ENCODE results near the gene WRAP73.

WRAP73 gene, protein sequence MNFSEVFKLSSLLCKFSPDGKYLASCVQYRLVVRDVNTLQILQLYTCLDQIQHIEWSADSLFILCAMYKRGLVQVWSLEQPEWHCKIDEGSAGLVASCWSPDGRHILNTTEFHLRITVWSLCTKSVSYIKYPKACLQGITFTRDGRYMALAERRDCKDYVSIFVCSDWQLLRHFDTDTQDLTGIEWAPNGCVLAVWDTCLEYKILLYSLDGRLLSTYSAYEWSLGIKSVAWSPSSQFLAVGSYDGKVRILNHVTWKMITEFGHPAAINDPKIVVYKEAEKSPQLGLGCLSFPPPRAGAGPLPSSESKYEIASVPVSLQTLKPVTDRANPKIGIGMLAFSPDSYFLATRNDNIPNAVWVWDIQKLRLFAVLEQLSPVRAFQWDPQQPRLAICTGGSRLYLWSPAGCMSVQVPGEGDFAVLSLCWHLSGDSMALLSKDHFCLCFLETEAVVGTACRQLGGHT

DNA sequence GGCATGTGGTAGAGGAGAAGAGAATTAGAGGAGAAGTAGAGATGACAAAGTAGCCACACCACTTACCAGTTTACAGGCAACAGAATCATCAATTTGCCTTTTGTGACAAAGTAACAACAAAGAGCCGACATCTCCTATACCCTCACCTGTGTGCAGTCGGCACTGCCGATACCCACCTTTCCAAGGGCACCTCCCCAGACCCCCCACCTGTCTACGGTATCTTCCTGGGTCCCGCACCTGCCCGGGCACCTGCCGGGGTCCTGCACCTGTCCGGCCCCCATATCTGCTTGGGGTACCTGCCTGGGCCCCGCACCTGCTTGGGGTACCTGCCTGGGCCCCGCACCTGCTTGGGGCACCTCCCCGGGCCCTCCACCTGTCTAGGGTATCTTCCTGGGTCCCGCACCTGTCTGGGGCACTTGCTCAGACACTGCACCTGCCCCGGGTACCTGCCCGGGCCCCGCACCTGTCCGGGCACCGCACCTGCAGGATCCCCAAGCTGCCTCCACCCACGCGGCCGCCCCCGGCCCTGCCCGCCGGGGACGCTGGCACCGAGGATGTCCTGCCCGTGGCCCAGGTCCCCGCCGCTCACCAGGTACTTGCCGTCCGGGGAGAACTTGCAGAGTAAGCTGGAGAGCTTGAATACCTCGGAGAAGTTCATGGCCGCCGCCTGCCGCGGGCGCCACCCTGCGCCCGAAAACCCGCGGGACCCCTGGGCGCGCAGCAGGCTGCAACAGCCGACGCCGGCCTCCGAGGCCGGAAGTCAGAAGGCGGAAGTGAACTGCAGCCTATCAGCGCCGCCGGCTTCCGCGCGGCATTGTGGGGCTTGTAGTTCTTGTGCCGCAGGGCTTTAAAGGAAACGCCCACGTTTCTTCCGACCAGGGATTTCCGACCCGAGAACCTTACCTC lies at the start of gene WRAP73:
WRAP73 (minus strand) TSS at position 762 of the 906 bp plus-strand sequence; CDS start at position 658, 104 bp downstream.
- Histone ChIP-seq H3K36me3 (ENCODE audit: control insufficient read depth in 5 of 5, insufficient read depth in 5 of 5, low read length in 5 of 5) (peaks cover 6 to 29% (median 25%) of the 10 kb centered on the region in 5 donors), H3K9ac (ENCODE audit: low read length in 5 of 5) (peak within 1 kb of the TSS in 4 of 5 donors; percentile 66 to 87 (median 75)), H3K9me3 (ENCODE audit: control insufficient read depth in 5 of 5, low read length in 5 of 5) (no peaks in the 10 kb centered on the region), H3K4me1 (ENCODE audit: control insufficient read depth in 5 of 5, insufficient read depth in 5 of 5, low read length in 5 of 5) (peaks cover 6 to 42% (median 33%) of the 10 kb centered on the region in 5 donors), H3K27ac (ENCODE audit: low read depth, low read length) (peak within 1 kb of the TSS; percentile 46), H3K4me3 (ENCODE audit: low read depth in 1 of 5, low read length in 5 of 5) (peak within 1 kb of the TSS; percentile 68 to 95 (median 78)), H3K27me3 (ENCODE audit: control insufficient read depth in 5 of 5, insufficient read depth in 4 of 5, low read length in 5 of 5) (peaks cover 30 to 36% (median 32%) of the 10 kb centered on the region in 5 donors)

DNA sequence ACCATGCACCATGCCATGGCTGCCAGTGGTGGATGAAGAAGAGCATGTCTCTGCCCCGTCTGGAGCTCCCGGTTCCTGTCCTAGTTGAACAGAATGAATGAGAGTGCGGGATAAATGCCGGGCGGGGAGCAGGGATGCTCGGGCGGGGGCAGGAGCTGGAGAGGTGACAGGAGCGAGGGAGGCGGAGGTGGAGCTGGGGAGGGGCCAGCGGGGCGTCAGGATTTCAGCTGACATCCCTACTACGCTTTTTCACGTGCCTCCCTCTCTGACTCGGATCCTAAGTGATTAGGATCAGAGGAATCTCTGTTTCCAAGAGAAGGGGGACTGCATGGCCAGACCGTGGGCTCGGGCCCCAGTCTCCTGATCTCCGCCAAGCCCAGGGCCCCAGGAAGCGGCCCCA lies 49.7 kb upstream of the WRAP73 start:
- peaks cover 54 to 68% (median 58%) of the 10 kb centered on the region in 5 donors for H3K27me3 ChIP-seq (ENCODE audit: control insufficient read depth in 5 of 5, insufficient read depth in 4 of 5, low read length in 5 of 5)

DNA sequence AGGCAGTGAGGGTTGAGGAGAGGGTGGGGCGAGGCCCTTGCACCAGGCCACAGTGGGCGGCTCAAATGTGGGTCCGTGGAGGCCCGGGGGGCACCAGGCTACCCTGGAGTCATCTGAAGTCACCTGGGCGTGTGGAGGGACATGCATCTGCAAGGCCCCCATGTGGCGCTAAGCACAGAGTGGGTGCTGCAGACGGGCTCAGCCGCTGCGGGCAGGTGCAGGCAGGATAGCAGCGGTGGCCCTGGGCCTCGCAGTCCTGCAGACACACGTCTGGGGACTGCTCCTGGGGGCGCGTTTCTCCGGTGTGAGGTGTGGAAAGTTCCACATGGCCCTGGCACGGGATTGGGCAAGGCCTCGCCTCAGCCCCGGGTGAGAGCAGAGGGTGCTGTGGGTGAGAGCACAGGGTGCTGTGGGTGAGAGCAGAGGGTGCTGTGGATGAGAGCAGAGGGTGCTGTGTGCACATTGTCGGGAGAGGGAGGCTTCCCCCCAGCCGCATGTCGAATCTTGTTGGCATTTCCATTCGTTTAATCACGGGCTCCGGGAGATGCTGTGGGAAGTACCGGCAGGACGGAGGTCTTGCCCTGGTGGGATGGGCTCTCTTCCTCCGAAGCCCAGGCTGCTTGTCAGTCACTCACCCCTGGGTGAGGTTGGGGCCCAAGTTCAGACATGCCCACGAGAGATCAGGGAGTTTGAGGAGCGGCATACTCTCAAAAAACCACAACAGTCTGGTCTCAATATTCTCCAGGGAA lies 48.9 kb upstream of the WRAP73 start:
- Histone ChIP-seq H3K9me3 (ENCODE audit: control insufficient read depth in 5 of 5, low read length in 5 of 5) (no peaks in the 10 kb centered on the region), H3K27me3 (ENCODE audit: control insufficient read depth in 5 of 5, insufficient read depth in 4 of 5, low read length in 5 of 5) (peaks cover 49 to 60% (median 55%) of the 10 kb centered on the region in 5 donors), H3K4me1 (ENCODE audit: control insufficient read depth in 5 of 5, insufficient read depth in 5 of 5, low read length in 5 of 5) (peaks cover 2 to 8% (median 6%) of the 10 kb centered on the region in 5 donors), H3K36me3 (ENCODE audit: control insufficient read depth in 5 of 5, insufficient read depth in 5 of 5, low read length in 5 of 5) (no peaks in the 10 kb centered on the region), H3K27ac (ENCODE audit: low read depth, low read length) (no peak overlapping the region), H3K9ac (ENCODE audit: low read length in 5 of 5) (no peak overlapping the region), H3K4me3 (ENCODE audit: low read depth in 1 of 5, low read length in 5 of 5) (no peak overlapping the region)

More for the DNA sequence above, 49.7 kb upstream of the WRAP73 start:
- Histone ChIP-seq H3K36me3 (ENCODE audit: control insufficient read depth in 5 of 5, insufficient read depth in 5 of 5, low read length in 5 of 5) (no peaks in the 10 kb centered on the region), H3K9ac (ENCODE audit: low read length in 5 of 5) (no peak overlapping the region), H3K27ac (ENCODE audit: low read depth, low read length) (no peak overlapping the region), H3K4me3 (ENCODE audit: low read depth in 1 of 5, low read length in 5 of 5) (no peak overlapping the region), H3K9me3 (ENCODE audit: control insufficient read depth in 5 of 5, low read length in 5 of 5) (no peaks in the 10 kb centered on the region), H3K4me1 (ENCODE audit: control insufficient read depth in 5 of 5, insufficient read depth in 5 of 5, low read length in 5 of 5) (peaks cover 2 to 8% (median 6%) of the 10 kb centered on the region in 5 donors)

DNA sequence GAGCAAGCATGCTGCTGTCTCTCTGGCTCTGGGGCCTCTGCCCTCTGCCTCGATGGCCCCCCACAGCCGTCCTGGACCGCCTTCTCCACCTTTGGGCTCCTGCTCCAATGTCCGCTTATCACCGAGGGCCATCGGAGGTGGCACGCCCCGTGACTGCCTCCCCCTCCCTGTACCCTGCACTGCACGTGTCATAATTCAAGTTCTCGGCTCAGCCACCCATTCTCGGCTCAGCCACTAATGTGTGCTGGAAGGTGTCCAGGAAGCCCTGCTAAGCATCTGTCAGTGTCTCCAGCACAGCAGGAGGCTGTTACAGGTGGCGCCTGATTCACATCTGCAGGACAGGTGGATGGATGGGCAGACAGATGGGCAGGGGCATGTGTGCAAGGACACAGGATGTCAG lies 47.9 kb upstream of the WRAP73 start:
- H3K4me1 ChIP-seq (ENCODE audit: control insufficient read depth in 5 of 5, insufficient read depth in 5 of 5, low read length in 5 of 5) = peaks cover 2 to 8% (median 6%) of the 10 kb centered on the region in 5 donors
- H3K9ac ChIP-seq (ENCODE audit: low read length in 5 of 5) = no peak overlapping the region
- H3K4me3 ChIP-seq (ENCODE audit: low read depth in 1 of 5, low read length in 5 of 5) = no peak overlapping the region
- no peaks in the 10 kb centered on the region for H3K36me3 ChIP-seq (ENCODE audit: control insufficient read depth in 5 of 5, insufficient read depth in 5 of 5, low read length in 5 of 5)
- peaks cover 39 to 60% (median 52%) of the 10 kb centered on the region in 5 donors for H3K27me3 ChIP-seq (ENCODE audit: control insufficient read depth in 5 of 5, insufficient read depth in 4 of 5, low read length in 5 of 5)
- no peaks in the 10 kb centered on the region for H3K9me3 ChIP-seq (ENCODE audit: control insufficient read depth in 5 of 5, low read length in 5 of 5)
- no peak overlapping the region for H3K27ac ChIP-seq (ENCODE audit: low read depth, low read length)

DNA sequence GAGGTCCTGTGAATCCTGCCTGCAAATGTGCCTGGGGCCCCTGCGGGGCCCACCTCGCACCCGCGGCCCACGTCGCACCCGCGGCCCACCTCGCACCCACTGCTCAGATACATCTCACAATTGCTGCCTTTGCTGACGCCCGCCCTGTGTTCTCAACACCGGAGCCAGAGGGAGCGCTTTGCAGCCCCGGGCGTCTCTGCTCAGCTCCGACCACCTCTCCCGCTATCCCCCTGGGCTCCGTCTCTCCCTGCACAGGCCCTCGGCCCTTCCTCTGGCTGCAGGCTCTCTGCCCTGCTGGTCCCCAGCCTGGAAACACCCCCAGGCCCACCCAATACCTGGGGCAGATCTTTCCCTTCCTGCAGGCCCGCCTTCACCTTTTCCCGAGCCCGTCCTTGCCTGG lies 47.2 kb upstream of the WRAP73 start:
- no peak overlapping the region for H3K9ac ChIP-seq (ENCODE audit: low read length in 5 of 5)
- H3K4me3 ChIP-seq (ENCODE audit: low read depth in 1 of 5, low read length in 5 of 5) = no peak overlapping the region
- H3K4me1 ChIP-seq (ENCODE audit: control insufficient read depth in 5 of 5, insufficient read depth in 5 of 5, low read length in 5 of 5) = peaks cover 2 to 8% (median 6%) of the 10 kb centered on the region in 5 donors
- H3K27me3 ChIP-seq (ENCODE audit: control insufficient read depth in 5 of 5, insufficient read depth in 4 of 5, low read length in 5 of 5) = peaks cover 35 to 58% (median 55%) of the 10 kb centered on the region in 5 donors
- H3K36me3 ChIP-seq (ENCODE audit: control insufficient read depth in 5 of 5, insufficient read depth in 5 of 5, low read length in 5 of 5) = no peaks in the 10 kb centered on the region
- H3K27ac ChIP-seq (ENCODE audit: low read depth, low read length) = no peak overlapping the region
- H3K9me3 ChIP-seq (ENCODE audit: control insufficient read depth in 5 of 5, low read length in 5 of 5) = no peaks in the 10 kb centered on the region

DNA sequence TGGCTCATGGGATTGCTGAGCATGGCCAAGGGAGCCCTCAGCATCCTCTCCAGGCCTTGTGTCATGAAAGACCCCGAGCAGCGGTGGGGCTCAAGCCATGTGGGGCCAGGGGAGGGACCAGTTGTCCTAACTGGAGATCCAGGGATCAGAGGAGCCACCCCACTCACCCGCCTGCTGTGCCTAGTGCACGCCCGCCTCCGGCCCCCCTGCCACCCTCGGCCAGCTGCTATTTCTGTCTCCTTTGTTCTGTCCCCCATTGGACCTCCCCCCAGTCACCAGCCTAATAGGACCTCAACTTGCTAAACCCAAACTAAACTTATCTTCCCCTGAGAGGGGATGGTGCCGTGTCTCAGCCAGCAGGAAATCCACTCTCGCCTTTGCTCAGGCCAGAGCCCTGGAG lies 46.8 kb upstream of the WRAP73 start:
- peaks cover 2 to 8% (median 6%) of the 10 kb centered on the region in 5 donors for H3K4me1 ChIP-seq (ENCODE audit: control insufficient read depth in 5 of 5, insufficient read depth in 5 of 5, low read length in 5 of 5)
- no peak overlapping the region for H3K9ac ChIP-seq (ENCODE audit: low read length in 5 of 5)
- H3K27me3 ChIP-seq (ENCODE audit: control insufficient read depth in 5 of 5, insufficient read depth in 4 of 5, low read length in 5 of 5) = peaks cover 32 to 61% (median 52%) of the 10 kb centered on the region in 5 donors
- no peak overlapping the region for H3K27ac ChIP-seq (ENCODE audit: low read depth, low read length)
- H3K4me3 ChIP-seq (ENCODE audit: low read depth in 1 of 5, low read length in 5 of 5) = no peak overlapping the region
- H3K36me3 ChIP-seq (ENCODE audit: control insufficient read depth in 5 of 5, insufficient read depth in 5 of 5, low read length in 5 of 5) = no peaks in the 10 kb centered on the region
- no peaks in the 10 kb centered on the region for H3K9me3 ChIP-seq (ENCODE audit: control insufficient read depth in 5 of 5, low read length in 5 of 5)

DNA sequence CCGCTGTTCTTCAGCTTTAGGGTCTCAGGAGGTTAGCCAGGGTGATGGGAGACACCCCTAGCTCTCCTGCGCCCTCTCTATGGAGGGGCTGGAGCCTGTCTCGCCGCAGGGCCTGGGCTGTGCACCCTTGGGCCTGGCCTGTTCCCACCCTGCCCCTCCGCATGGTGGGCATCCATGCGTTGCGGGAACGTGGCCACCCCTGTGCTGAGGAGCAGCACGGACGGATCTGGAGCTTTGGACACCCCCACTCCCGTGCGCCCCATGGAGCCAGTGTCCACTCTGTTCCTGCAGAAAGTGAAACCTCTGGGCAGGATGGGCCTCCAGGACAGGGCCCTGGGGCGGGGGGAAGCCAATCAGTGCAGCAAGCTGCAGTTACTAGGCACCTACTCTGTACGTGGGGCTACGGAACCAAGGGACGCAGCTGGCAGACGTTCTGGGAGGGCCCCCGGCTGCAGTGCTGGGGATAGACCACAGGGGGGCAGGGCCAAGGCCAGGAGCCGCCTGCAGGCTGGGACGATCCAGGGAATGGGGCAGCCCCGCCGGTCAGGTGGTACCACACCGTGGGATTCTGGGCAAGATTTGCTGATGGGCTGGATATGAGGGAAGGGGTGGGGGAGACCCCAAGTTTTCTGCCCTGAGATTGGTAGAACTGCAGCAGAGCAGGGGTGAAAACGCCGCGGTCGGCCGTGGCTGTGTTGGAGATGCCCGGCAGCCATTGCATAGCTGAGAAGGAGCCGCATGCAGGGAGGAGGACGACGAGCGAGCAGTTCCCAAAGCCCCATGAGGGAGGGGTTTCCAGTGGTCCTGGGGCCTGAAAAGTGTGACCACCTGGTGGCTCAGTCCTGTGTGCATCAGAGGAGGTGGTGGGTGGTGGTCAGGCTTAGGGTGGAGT lies 45.7 kb upstream of the WRAP73 start:
- H3K27me3 ChIP-seq (ENCODE audit: control insufficient read depth in 5 of 5, insufficient read depth in 4 of 5, low read length in 5 of 5) = peaks cover 31 to 67% (median 55%) of the 10 kb centered on the region in 5 donors
- peaks cover 2 to 8% (median 6%) of the 10 kb centered on the region in 5 donors for H3K4me1 ChIP-seq (ENCODE audit: control insufficient read depth in 5 of 5, insufficient read depth in 5 of 5, low read length in 5 of 5)
- H3K36me3 ChIP-seq (ENCODE audit: control insufficient read depth in 5 of 5, insufficient read depth in 5 of 5, low read length in 5 of 5) = no peaks in the 10 kb centered on the region
- no peaks in the 10 kb centered on the region for H3K9me3 ChIP-seq (ENCODE audit: control insufficient read depth in 5 of 5, low read length in 5 of 5)
- no peak overlapping the region for H3K4me3 ChIP-seq (ENCODE audit: low read depth in 1 of 5, low read length in 5 of 5)
- no peak overlapping the region for H3K27ac ChIP-seq (ENCODE audit: low read depth, low read length)
- H3K9ac ChIP-seq (ENCODE audit: low read length in 5 of 5) = no peak overlapping the region

DNA sequence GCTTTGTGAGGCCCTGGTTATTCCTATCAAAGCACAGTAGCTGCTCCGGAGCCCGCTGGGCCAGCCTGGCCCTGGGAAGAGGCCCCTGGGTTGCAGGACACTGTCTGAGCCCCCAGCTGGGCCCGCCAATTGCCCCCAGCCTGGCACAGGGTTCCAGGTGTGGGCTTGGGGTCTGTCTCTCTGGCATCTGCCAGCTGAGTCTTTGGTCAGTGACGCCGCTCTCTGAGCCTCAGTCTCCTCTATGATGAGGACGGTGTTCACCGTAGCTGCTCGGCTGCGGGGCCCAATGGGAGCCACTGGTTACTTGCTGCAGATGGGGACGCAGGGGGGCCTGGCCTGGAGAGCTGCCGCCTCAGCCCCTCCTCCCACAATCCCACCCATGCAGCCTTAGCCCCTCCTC lies 43.4 kb upstream of the WRAP73 start:
- H3K9me3 ChIP-seq (ENCODE audit: control insufficient read depth in 5 of 5, low read length in 5 of 5) = no peaks in the 10 kb centered on the region
- H3K4me1 ChIP-seq (ENCODE audit: control insufficient read depth in 5 of 5, insufficient read depth in 5 of 5, low read length in 5 of 5) = peaks cover 2 to 13% (median 8%) of the 10 kb centered on the region in 5 donors
- H3K27me3 ChIP-seq (ENCODE audit: control insufficient read depth in 5 of 5, insufficient read depth in 4 of 5, low read length in 5 of 5) = peaks cover 43 to 61% (median 59%) of the 10 kb centered on the region in 5 donors
- no peaks in the 10 kb centered on the region for H3K36me3 ChIP-seq (ENCODE audit: control insufficient read depth in 5 of 5, insufficient read depth in 5 of 5, low read length in 5 of 5)
- H3K4me3 ChIP-seq (ENCODE audit: low read depth in 1 of 5, low read length in 5 of 5) = no peak overlapping the region
- H3K9ac ChIP-seq (ENCODE audit: low read length in 5 of 5) = no peak overlapping the region
- H3K27ac ChIP-seq (ENCODE audit: low read depth, low read length) = no peak overlapping the region

DNA sequence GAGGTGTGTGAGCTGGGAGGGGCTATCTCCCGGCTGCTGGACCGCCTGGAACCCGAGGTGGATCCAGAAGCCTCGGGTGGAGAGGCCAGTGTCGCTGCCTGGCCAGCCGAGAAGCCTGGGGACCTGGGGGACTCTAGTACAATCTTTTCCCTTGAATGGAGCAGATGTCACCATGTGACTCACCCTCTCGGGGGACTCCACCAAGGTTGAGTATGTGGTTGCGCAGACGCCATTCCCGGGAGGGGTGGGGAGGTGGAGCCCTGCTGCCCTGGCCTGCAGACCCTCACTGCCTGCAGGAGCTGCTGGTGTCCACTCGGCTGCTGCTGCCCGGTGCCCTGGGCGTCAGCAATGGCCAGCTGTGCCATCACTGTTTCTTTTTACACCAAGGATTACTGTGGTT lies 42.7 kb upstream of the WRAP73 start:
- Histone ChIP-seq H3K27me3 (ENCODE audit: control insufficient read depth in 5 of 5, insufficient read depth in 4 of 5, low read length in 5 of 5) (peaks cover 36 to 61% (median 59%) of the 10 kb centered on the region in 5 donors), H3K4me3 (ENCODE audit: low read depth in 1 of 5, low read length in 5 of 5) (no peak overlapping the region), H3K9ac (ENCODE audit: low read length in 5 of 5) (no peak overlapping the region), H3K9me3 (ENCODE audit: control insufficient read depth in 5 of 5, low read length in 5 of 5) (no peaks in the 10 kb centered on the region), H3K4me1 (ENCODE audit: control insufficient read depth in 5 of 5, insufficient read depth in 5 of 5, low read length in 5 of 5) (peaks cover 2 to 15% (median 8%) of the 10 kb centered on the region in 5 donors), H3K27ac (ENCODE audit: low read depth, low read length) (no peak overlapping the region), H3K36me3 (ENCODE audit: control insufficient read depth in 5 of 5, insufficient read depth in 5 of 5, low read length in 5 of 5) (no peaks in the 10 kb centered on the region)

Data from subcutaneous abdominal adipose tissue (tissue), 5 donors.